Activated CD4-positive, alpha-beta T cell treated with anti-CD3 and anti-CD28 coated beads, Interleukin-2, amount 50 U/mL, for 4 hours (primary cell): ENCODE measurements around the gene SNTG2.
"Not testable (repeated sequence)": the region's sequence is repeated elsewhere in the genome, so short reads cannot be mapped to it uniquely, and the experiment has no call there.

Source experiments
- DNase-seq, 2 experiments: peaks; one replicate each; pipeline ENCODE4 v3.0.0-alpha.2; 2020

The SNTG2 gene

GRCh38 chr2:1209761-1210160 is 259.1 kb downstream of the SNTG2 start:
- DNase-seq, result no peak

GRCh38 chr2:1210352-1210751 is 259.7 kb downstream of the SNTG2 start:
- no peak for DNase-seq

DNA sequence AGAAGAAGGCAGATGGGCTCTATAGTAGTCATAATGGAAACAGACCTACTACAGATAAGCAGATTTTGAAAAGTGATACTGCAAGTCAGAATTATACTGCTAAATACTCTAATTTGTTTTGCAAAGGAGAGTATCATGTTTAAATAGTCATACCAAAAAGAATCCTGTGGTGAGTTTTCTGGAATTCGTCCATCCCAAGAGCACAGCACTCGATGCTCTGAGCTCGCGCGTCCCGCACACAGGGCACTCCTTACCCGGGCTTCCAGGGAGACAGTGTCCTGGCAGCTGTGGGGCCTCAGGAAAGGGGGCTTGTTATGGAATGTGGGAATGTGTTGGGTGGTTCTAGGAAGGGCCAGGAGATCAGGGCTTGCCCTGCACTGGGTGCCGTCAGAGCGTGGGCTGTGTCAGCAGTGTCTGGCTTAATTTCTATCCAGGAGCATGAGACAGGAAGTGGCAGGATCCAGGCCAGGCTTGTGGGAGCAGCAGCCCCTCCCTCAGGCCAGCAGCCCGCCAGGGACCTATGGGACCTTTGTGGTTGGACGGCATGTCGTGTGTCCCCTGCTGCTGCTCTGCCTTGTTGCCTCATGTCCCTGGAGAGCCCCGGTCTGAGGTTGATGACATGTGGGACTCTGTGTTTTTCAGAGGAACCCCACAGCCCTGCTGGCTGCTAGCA is 269.4 kb downstream of the SNTG2 start:
- no peak for DNase-seq

- no peak for DNase-seq
Measured at GRCh38 chr2:1222056-1222455, 271.4 kb downstream of the SNTG2 start.

DNA sequence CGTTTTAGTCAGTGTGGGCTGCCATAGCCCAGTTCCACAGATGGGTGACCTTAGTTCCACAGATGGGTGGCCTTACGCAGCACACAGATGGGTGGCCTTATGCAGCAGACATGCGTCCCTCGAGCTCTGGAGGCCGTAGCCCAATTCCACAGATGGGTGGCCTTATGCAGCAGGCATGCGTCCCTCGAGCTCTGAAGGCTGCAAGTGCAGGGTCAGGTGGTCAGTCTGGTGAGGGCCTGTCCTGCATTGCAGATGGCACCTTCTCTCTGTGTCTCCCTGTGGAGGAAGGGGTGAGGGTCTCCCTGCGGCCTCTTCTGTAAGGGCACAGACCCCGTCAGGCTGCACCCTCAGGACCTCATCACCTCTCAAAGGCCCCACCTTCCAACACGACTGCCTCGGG is 273.1 kb downstream of the SNTG2 start:
- no peak for DNase-seq

GRCh38 chr2:1224901-1225300 is 274.3 kb downstream of the SNTG2 start:
- DNase-seq, result no peak

GRCh38 chr2:1226766-1227165 is 276.1 kb downstream of the SNTG2 start:
- DNase-seq, result no peak

- DNase-seq, result no peak
Measured at GRCh38 chr2:1227274-1227900, 276.7 kb downstream of the SNTG2 start.

- DNase-seq, result not testable (repeated sequence)
Measured at GRCh38 chr2:1229596-1229995, 278.9 kb downstream of the SNTG2 start.

DNA sequence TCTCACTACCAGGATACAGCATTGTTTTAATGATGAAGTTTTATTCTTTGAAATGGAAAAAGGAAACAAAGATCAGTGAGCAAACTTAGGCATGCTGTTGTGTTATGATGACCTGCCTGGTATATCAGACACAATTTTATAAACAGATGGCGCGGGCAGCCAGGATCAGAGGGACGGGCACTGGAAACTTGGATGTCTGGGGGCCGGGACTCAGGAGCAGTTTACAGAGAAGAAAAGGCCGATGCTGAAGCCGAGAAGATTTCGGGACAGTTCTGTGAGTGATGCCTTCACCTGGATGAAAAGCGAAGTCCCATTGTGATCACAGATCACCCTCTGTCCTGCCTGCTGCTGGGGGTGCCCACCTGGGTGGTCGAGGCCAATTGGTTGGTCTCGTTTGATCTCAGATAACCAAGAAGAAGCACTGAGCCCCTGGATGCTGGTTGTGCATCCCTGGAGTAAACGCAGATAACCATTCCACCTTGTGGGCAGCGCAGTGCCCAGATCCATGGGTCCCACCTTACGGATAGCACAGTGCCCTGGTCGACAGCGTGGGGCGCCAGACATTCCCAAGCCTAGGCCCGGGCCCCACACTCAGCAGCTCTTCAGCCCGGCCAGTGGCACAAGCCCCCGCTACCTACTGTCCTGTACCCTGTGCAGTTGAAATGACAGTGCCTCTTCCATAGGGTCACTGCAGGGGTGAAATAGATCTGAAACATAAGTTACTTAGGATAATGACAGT is 279.7 kb downstream of the SNTG2 start:
- DNase-seq, result no peak

- no peak for DNase-seq
Measured at GRCh38 chr2:1231466-1232063, 280.9 kb downstream of the SNTG2 start.

- DNase-seq, result no peak
Measured at GRCh38 chr2:1233281-1233680, 282.6 kb downstream of the SNTG2 start.

- DNase-seq, result no peak
Measured at GRCh38 chr2:1234731-1235308, 284.2 kb downstream of the SNTG2 start.

DNA sequence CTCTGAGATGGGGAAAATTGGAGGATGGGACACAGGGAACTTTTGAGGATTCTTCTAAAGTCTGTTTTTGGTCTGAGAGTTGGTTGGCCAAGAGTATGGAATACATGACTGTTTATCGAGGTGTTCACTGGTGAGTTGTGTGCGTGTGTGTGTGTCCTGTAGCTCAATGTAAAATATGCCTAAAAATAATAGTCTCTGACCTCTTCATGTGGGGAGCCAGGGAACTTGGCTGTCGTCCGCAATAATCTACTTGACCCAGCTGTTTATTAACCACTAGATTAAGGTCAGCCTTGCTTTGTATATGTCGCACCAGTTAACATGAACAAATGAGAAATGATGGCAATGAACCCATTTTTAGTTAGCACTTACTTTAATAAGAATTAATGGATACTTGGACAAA is 285.2 kb downstream of the SNTG2 start:
- no peak for DNase-seq

- no peak for DNase-seq
Measured at GRCh38 chr2:1236606-1237005, 286.0 kb downstream of the SNTG2 start.

DNA sequence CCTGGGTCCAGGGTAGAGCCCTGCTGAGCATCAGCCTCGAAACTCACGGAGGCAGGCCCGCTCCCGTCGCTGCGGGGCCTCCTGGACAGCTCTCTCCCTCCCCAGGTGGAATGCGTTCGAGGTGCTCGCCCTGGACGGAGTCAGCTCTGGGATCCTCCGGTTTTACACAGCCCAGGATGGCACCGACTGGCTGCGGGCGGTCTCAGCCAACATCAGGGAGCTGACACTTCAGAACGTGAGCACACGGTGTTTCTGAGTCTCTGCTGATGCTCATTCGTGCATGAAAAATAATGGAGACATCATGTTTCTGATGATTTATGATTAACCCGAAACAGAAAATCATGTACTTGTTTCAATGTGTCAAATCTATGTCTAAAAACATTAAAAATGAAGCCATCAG is 287.1 kb downstream of the SNTG2 start:
- DNase-seq, result no peak

DNA sequence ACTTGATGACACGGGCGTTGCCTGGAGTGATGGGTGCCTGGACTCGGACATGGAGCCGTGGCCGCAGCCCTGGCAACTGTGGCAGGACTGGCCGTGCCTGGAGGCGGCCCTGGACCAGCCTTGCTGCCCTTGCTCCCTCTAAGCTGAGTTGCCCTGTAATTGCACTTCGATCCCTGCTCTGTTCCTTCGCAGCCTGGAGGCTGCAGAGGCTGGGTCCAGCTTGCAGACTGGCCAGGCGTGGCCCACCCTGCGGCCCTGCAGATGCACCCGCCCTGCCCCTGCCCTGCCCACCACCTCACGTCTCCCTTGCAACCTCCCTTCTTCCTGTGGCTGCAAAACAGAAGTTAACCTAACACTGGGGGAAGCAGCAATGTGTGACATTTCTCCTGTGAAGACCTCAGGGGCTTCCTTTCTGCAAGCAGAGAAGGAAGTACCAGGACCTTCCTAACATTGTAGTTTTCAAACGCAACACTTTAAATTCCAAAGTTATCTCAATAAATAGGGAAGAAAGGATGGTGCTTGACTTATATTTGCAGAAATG is 288.0 kb downstream of the SNTG2 start:
- DNase-seq, result no peak

GRCh38 chr2:1245193-1245592 is 294.5 kb downstream of the SNTG2 start:
- no peak for DNase-seq

GRCh38 chr2:1246239-1246638 is 295.6 kb downstream of the SNTG2 start:
- no peak for DNase-seq

DNA sequence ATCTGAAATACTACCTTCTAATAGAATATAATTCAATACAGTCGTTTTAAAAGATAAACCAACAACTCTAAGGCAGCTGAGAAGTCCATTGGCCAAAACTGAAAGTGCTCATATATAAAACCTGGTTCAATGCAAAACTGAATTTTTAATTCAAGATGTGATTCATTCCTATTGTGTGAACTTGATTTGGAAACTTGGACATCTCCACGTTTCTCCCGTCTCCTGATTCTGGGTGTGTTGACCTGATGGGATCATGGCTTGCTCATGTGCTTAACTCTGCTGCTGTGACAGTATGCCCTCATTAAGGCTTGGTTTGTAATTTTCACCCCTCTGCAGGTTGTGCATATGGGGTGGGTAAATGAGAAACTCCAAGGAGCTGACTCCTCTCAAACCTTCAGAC is 296.3 kb downstream of the SNTG2 start:
- DNase-seq, result no peak

DNA sequence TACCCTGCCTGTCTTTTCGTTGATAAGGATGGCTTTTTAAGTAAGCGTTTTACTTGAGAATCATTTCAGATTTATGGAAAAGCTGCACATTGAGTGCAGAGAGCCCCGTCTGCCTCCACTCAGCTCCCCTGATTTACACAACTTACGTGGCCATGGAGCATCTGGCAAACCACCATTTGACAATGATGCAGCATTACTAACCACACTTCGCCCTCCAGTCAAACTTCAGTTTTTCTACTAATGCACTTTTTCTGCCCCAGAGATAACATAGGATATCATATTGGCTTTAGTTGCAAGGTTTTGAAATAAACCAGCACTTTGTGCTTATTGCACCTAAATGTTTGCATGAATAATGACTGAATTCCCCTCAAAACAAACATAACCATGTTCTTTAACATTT is 297.5 kb downstream of the SNTG2 start:
- DNase-seq, result no peak

- DNase-seq, result no peak
Measured at GRCh38 chr2:1249897-1250687, 299.4 kb downstream of the SNTG2 start.
